Stimulated activated CD4-positive, alpha-beta T cell treated with anti-CD3 and anti-CD28 coated beads, TNF-alpha, amount 100 ng/mL, for 4 hours (primary cell): Measurements from ENCODE around the gene MYL4.
"Not testable (repeated sequence)": the region's sequence is repeated elsewhere in the genome, so short reads cannot be mapped to it uniquely, and the experiment has no call there.

Experiments used
- DNase-seq, 3 experiments: peaks; one replicate each; pipeline ENCODE4 v3.0.0-alpha.2; 2020; ENCODE audit warnings: low read depth in 3 of 3

MYL4 gene

DNA sequence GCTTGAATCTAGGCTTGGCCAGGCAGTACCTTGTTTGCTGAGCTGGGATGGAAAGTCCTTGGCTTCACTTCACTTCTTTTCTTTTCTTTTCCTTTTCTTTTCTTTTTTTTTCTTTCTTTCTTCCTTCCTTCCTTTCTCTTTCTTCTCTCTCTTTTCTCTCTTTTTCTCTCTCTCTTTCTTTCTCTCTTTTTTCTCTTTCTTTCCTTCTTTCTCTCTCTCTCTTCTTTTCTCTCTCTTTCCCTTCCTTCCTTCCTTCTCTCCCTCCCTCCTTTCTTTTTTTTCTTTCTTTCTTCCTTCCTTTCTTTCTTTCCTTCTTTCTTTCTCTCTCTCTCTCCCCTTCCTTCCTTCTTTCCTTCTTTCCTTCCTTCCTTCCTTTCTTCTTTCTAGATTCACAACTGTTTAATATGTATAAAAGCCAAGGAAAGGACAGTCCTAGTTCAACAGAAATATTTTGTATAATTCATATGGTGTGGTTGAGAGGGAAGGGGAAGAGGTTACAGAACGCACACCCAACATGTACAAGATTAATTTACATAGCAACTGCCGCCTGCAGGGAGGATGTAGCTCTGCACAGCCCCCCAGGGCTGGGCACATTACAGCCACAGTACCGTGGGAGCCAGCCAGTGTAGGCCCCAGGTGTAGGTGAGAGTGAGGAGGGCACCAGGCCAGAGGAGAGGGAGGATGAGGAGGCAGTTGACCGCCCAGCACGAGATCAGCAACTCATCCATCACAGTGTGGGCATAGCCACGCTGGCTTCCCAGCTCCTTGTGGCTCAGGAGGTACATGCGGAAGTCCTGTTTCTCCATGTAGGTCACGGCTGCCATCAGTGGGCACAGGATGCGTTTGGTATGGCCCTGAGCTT lies 34.8 kb downstream of the MYL4 start:
- no peak for DNase-seq

DNA sequence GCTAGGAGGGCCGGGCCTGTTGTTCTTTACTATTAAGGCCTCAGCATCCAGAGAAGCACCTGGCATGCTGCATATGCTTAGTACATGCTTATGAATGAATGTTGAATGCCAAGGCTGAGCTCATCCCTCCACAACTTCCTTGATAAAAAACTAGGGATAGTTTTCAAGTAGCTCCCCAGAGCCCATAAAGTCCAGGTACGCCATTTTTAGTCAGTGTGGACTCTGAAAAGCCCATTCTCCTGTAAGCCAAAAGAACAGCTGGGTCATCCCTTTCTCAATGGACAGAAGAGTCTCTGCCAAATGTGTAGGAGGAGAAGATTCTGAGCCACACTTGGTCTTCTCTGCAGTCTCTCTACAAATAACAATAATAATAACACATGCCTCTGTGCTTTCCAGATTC lies 35.5 kb downstream of the MYL4 start:
- no peak for DNase-seq

DNA sequence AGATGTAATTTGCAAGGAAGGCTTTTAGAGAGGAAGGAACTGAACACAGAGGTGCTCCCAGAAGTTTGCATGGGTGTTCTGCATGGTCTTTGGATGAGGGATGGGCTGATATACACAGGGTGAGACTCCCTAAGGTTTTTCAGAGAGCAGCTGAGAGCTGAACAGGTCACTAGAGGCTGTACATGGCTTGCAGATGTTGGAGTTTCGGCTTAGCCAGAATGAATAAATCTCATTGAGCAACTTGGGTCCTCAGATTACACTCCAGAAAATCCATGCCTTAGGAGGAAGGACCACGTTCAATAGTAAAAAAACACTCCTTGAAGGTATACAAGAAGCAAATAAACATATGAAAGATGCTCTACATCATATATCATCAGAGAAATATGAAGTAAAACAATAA lies 37.0 kb downstream of the MYL4 start:
- no peak for DNase-seq

DNA sequence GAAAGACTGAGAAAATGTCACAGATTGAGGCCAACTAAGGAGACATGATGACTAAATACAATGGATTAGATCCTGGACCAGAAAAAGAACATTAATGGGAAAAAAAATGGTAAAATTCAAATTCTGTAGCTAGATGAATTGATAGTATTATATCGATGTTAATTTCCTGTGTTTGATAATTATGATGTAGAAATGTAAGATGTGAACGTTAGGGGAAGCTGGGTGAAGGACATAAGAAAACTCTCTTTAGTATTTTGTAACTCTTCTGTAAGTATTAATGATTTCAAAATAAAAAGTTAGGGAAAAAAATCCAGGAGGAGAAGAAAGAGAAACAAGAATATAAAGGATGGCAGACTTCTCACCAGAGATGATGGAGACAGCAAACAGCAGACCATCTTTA lies 41.7 kb downstream of the MYL4 start:
- DNase-seq: no peak

DNA sequence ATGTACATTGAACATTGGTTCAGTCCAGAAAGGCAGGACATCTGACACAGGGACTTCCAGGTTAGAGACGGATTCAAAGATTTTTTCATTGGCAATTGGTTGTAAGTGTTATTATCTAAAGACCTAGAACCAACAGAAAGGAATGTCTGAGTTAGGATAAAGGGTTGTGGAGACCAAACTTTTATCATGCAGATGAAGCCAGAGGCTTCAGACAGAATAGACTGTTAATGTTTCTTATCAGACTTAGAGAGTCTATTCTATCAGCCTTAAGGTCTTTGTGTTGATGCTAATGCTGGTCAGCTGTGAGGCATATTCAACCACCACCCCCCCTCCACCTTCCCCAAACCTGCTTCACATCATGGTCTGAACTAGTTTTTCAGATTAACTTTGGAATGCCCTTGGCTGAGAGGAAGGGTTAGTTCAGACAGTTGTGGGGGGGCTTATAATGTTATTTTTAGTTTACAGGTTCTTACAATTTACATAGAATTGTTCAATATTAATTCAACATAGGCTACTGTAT lies 42.3 kb downstream of the MYL4 start:
- no peak for DNase-seq

DNA sequence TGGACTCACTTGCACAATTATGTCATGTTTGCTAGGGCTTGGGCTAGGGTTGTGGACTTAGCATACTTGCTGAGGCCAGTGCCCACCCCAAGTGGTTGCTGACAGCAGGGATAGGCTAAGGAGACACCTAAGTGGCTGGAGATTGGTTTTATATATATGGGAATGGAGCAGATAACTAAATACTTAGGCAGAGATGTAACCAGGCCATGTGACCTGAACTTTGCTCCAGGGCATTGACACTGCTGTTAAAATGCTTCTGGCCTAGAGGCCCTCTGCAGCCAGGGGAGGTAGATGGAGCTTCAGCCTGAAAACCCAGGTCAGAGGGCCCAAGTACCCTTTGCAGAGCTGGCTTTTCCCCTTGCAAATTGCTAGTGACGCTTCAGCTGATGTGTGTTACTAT lies 43.1 kb downstream of the MYL4 start:
- no peak for DNase-seq

DNA sequence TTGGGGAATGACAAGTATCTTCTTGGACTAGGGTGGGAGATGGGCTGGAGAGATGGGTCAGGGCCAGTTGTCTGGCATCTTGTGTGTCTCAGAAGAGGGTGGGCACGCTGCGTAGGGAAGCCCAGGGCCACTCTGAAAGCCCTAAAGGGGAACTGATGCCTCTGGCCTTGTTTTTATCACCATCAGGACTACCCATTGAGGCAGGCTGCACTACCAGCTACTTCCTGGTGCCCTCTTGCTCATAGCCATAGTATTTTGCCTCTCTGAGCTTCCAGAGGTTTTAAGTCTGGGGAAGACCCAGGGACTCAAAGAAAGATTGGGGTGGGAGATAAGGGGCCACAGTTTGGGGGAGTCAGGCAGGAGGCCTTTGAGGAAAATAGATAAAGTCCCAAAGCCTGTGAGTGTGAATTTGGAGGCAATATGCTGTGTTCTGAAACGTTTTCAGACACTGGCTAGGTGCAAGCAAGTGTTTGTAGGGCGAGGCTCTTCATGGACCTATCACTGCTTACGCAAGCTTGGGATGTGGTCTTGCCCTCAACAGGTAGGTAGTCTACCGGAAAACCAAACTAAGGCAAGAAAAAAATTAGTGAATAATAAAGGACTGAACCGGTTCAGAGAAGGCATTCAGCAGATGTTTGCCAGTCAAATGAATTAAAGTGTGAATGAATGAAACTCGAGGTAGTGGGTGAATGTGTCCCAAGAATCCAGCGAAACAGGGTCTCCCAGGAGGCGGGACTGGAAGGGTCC lies 43.8 kb downstream of the MYL4 start:
- no peak for DNase-seq

DNA sequence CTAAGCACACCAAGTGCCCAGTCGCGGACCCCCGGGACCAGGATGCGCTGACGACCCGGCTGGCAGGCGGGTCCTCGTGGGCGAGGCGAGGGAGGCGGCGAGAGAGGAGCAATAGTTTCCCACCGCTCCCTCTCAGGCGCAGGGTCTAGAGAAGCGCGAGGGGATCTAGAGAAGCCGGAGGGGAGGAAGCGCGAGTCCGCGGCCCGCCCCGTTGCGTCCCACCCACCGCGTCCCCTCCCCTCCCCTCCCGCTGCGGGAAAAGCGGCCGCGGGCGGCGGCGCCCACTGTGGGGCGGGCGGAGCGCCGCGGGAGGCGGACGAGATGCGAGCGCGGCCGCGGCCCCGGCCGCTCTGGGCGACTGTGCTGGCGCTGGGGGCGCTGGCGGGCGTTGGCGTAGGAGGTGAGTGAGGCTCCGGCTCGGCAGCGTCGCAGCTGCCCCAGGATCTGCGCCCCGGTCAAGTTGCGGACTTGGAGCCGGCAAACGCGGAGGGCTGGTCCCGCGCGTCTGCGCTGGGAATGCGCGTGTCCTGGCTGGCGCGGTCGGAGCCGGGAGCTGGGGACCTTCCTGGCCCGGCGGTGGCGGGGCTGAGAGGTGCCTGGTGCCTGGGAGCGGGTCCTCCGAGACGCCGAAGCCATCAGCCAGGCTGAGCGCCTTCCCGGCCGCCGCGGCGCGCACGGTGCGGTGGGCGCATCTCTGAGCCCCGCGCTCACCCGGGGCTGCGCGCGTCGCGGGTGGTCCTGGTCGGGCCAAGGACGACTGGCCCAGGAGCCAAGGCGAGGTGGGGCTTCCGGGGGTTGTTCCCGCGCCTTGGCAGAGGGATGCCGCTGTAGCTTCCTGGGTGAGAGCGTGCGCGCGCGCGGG lies 44.6 kb downstream of the MYL4 start, which contains the start of gene ITGB3:
Gene ITGB3, plus strand, starts transcription at position 287 of the 862 bp plus-strand sequence. Its CDS starts 35 bp downstream, at position 322.
- peak; percentile 32 to 37 (median 37) for DNase-seq

DNA sequence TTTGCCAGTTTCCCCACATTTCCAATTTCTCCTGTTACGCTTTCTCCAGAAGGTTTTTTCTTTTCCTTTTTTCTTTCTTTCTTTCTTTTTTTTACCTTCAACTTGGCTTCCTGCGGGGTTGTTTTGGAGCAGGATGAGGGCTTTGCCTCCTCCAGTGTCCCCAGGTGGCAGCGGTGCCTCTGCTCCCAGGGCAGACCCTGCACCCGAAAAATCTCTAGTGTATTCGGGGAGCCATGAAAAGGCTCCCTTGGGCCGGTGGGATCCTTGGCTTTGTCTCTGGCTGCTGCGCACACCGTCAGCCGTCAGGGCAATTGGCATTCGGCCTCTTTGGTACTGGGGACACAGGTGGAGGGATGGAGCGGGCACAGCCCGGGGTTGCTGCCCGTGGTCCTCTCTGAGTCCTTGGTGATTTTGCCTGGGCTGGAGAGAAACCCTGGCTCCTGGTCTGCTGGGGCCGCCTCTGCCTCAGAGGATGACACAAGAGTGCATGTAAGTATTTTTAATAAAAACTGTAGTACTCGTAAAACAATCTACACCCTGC lies 45.3 kb downstream of the MYL4 start:
- DNase-seq: no peak

DNA sequence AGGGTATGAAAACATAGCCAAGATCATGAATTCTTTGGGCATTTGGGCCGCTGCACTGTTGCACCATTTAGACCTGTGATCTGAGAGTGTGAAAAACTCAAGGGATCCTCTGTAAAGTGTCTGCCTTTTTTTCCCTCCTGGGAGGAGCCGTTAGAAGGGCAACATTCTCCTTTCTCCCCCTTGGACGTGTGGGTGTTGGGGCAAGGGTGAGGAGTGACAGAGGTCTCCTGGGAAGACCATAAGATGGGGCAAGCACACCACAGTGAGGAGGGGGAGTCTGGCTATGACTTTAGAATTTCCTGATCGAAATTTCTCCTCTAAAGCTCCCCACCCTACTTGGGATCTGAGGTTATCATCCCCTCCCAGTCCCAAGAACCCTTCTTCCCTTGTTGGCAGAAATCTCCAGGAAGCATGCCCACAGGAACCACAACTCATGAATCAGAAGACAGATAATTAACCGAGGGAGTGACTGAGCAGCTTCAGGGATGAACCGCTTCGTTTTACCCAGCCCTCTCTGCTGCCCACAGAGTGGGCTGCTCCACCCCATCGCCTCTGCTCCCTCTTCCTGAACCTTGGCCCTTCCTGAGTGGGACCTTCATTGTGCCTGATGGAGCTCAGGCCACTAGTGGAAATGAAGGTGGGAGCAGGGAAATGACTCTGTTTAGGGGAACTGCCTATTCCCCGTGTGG lies 48.6 kb downstream of the MYL4 start:
- no peak for DNase-seq

DNA sequence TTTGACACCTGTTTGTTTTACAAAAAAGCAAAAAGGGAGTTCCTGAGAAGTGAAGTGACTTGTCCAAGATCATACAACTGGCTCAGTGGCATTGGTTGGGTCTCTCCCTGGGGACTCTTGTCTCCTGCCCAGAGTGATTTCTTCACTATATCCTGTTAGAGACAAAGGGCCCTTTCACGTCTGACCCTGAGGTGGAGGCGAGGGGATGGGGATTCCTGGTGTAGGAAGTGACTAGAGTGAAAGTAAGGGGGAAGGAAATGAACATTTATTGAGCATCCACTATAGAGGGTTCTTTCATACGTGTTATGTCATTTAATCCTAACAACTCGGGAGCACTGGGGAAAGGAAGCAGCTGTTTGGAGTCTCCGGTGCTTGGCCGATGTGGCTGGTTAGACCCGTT lies 53.4 kb downstream of the MYL4 start:
- no peak for DNase-seq

DNA sequence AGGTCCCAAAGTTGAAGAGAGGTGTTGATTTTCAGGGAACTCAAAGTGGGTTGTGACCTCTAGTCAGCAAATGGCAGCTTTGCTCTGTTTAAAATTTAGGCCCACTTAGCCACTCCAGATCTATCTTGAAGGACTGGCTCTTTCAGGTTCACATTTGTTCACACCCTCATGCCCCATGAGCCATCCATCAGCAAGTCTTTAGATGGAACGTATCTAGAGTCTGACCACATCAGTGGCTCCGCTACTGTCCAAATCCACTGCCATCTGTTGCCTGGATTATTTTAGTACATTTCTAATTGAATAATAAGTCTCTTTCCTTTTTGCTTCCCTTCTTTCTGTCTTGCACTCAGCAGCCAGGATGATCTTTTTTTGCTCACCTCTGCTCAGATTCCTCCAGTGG lies 55.0 kb downstream of the MYL4 start:
- DNase-seq: no peak

DNA sequence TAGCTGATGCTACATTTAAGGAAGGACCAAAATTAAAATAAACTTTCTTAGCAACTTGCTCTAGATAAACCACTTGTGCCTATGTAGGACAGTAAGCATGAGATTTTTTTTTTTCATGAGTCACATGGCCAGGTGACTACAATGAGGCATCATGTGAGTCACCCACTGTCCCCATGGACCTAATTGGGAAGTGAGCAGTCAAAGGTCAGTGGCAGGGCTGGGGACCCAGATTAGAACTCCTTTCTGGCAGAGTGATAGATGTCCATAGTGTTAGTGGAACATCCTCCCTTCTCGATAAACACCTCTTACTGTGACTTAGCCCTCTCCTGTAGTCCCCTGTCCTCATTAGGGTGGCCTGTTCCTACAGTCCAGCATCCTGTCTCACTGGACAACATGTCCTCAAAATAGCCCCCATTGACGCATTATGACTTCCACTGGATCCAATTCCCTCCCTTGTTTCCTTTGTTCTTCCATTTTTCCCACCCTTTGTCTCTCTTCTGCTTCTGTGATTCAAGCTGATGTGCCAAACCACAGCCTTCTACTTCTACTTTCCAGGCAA lies 56.9 kb downstream of the MYL4 start:
- DNase-seq: no peak

DNA sequence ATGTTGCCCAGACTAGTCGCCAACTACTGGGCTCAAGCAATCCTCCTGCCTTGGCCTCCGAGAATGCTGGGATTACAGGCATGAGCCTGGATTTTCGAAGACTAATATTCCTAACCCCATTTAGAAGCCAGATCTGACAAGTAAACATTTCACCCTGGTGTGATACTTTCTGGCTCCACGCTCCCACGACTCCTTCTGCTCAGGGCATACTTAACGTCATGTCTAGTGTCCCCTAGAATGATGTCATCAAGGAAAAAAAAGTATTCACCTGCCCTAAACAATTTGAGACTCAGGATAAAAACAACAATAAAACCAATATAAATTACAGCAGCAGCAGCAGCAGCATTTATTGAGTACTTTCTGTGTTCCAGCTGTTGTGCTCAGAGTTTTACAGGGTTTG lies 57.6 kb downstream of the MYL4 start:
- DNase-seq: no peak

DNA sequence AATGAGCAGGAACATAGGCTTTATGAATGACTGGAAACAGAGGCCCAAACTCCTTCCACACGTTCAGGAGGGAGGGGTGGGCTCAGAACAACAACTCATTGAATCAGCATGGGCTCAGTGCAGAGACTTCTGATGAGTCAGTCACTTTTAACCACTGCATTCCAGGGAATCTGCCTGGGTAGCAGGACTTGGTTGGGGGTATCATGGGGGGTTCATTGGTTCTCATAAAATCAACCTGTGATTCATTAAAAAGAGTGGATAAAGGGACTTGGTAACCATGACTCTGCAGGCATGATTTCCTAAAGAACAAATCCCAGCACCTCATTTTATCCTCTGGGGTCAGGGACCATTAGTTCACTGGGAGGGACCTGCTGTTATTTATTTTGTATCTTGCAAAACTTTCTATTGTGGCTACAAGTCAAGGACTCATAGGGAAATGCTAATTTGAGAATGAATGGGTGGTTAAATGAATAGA lies 58.2 kb downstream of the MYL4 start:
- DNase-seq: no peak

DNA sequence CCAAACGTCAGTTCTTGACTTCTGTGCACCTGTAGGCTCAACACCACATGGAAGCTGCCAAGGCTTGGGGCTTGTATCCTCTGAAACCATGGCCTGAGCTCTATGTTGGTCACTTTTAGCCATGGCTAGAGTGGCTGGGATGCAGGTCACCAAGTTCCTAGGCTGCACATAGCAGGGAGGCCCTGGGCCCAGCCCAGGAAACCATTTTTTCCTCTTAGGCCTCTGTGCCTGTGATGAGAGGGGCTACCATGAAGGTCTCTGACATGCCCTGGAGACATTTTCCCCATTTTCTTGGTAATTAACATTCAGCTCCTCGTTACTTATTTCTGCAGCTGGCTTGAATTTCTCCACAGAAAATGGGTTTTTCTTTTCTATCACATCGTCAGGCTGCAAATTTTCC lies 59.8 kb downstream of the MYL4 start:
- not testable (repeated sequence) for DNase-seq

DNA sequence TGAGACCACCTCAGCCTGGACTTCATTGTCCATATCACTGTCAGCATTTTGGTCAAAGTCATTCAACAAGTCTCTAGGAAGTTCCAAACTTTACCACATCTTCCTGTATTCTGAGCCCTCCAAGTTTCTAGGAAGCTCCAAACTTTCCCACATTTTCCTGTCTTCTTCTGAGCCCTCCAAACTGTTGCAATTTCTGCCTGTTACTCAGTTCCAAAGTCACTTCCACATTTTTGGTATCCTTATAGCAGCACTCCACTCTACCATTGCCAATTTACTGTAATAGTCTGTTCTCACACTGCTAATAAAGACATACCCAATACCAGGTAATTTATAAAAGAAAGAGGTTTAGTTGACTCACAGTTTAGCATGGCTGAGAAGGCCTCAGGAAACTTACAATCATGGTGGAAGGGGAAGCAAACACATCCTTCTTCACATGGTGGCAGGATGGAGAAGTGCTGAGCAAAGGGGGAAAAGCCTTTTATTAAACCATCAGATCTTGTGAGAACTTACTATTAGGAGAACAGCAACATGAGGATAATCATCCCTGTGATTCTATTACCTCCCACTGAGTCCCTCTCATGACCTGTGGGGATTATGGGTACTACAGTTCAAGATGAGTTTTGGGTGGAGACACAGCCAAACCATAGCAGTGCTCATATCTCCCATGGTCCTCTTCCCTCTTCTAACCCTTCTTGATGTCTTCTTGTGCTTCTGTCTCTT lies 60.6 kb downstream of the MYL4 start:
- DNase-seq: not testable (repeated sequence)

DNA sequence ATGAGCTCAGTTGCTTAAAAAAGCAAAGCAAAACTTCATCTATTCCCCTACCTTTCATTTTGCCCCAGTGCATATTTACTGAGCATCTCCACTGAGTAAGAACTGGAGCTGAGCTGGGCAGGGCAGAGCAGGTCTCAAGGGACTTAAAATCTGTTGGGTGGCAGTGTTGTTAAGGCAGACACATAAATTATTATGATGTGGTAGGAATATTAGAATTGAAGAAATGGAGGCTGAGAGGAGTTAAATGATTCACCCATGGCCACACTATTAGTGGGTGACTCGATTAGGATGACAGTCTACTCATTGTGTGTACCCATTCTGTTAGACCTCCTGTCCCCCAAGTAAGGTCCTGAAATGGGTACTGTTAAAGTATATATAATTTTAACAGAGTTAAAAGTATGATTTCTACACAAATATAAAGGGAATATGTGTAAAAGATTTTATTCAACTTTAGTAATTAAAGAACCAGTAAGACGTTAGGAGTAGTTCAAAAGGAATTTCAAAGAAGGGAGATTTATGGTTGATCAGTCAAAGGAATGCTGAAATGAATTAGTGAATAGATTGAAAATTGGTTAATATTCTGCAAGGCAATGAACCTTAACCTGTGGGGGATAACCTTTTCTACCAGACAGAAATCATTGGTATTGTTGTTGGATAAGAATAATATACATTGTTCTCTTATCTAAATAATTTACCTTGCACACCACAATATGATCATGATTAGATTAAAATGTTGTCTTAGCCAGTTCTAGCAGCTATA lies 62.0 kb downstream of the MYL4 start:
- DNase-seq: no peak

DNA sequence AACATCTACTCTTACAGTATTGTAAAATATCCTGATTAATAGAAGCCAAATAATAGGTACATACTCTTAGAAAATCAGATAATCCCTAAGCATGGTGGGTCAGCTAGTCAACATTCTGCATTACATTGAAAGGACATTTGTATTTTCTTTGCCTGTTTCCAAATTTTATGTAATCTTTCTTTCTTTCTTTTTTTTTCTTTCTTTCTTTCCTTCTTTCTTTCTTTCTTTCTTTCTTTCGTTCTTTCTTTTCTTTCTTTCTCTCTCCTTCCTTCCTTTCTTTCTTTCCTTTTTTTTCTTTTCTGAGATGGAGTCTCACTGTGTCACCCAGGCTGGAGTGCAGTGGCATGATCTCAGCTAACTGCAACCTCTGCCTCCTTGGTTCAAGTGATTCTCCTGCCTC lies 63.3 kb downstream of the MYL4 start:
- no peak for DNase-seq
